H1 (cell line): Measurements from ENCODE around the gene NFIX. TPM values are rescaled to one million over a fixed set of nuclear protein-coding genes. Genes with fewer than 3 reads are reported as not detected.

ENCODE experiments used
- ASH2L ChIP-seq: fragments of 200-600, 300-600 bp; sonication (generic); IDR thresholded peaks from one replicate; pipeline ENCODE4 v1.7.1; 2017; ENCODE audit warnings: low read length
- CHD2 ChIP-seq: IDR thresholded peaks from 2 replicates; pipeline ENCODE4 v1.6.1; 2012; ENCODE audit warnings: low read length, improper control_type of control experiment
- EGR1 ChIP-seq: IDR thresholded peaks from 2 replicates; pipeline ENCODE4 v1.6.1; 2011; ENCODE audit warnings: low read depth, low read length, borderline replicate concordance
- HDAC2 ChIP-seq, 2 experiments: fragments of 300-600 bp in 1 of 2; sonication (generic) in 1 of 2; IDR thresholded peaks; 2 replicates each; pipeline ENCODE4 v1.6.1; 2011 to 2012; ENCODE audit warnings: low read depth in 2 of 2, low read length in 2 of 2, mild to moderate bottlenecking in 2 of 2, moderate library complexity in 2 of 2, borderline replicate concordance in 1 of 2, inconsistent platforms in 1 of 2
- KDM1A ChIP-seq: fragments of 200-600, 300-600 bp; sonication (generic); IDR thresholded peaks from 2 replicates; pipeline ENCODE4 v1.7.1; 2016; ENCODE audit warnings: mild to moderate bottlenecking, low read length, borderline replicate concordance
- NANOG ChIP-seq: IDR thresholded peaks from 2 replicates; pipeline ENCODE4 v1.6.1; 2011; ENCODE audit warnings: low read length, low read depth, mild to moderate bottlenecking, inconsistent platforms; ENCODE audit not compliant: insufficient read depth, poor library complexity, severe bottlenecking
- PHF8 ChIP-seq: fragments of 200-600 bp; sonication (generic); conservative IDR thresholded peaks from 2 replicates; pipeline ENCODE4 v1.7.1; 2012; ENCODE audit warnings: low read depth, mild to moderate bottlenecking, inconsistent platforms, low read length, moderate library complexity
- POLR2A ChIP-seq, 2 experiments: IDR thresholded peaks; 1 replicate in 1 of 2; 2 replicates in 1 of 2; pipeline ENCODE4 v1.6.1; 2011; ENCODE audit warnings: low read depth in 2 of 2, low read length in 2 of 2, mild to moderate bottlenecking in 2 of 2; ENCODE audit errors: control extremely low read depth in 1 of 2
- RAD21 ChIP-seq, 2 experiments: IDR thresholded peaks in 1 of 2; conservative IDR thresholded peaks in 1 of 2; 2 replicates each; pipeline ENCODE4 v1.6.1; 2011; ENCODE audit warnings: low read depth in 2 of 2, low read length in 2 of 2, improper control_type of control experiment in 1 of 2, inconsistent platforms in 1 of 2, mild to moderate bottlenecking in 1 of 2, moderate library complexity in 1 of 2
- RBBP5 ChIP-seq: IDR thresholded peaks from 2 replicates; pipeline ENCODE4 v1.7.1; 2012; ENCODE audit warnings: low read depth, mild to moderate bottlenecking, inconsistent platforms, low read length, moderate library complexity, borderline replicate concordance
- RNF2 ChIP-seq: fragments of 200-900, 300-1000 bp; sonication (generic); IDR thresholded peaks from 2 replicates; pipeline ENCODE4 v1.7.1; 2016; ENCODE audit warnings: borderline replicate concordance, low read depth, mild to moderate bottlenecking, antibody characterized with exemption, low read length; ENCODE audit not compliant: poor library complexity, severe bottlenecking; ENCODE audit errors: missing control alignments
- SIN3A ChIP-seq, 2 experiments: IDR thresholded peaks in 1 of 2; conservative IDR thresholded peaks in 1 of 2; 2 replicates each; pipeline ENCODE4 v1.6.1; 2011 to 2012; ENCODE audit warnings: low read length in 2 of 2, improper control_type of control experiment in 1 of 2, low read depth in 1 of 2, mild to moderate bottlenecking in 1 of 2
- SIRT6 ChIP-seq: IDR thresholded peaks from one replicate; pipeline ENCODE4 v1.7.1; 2012; ENCODE audit warnings: low read length, inconsistent platforms
- SP2 ChIP-seq: IDR thresholded peaks from 2 replicates; pipeline ENCODE4 v1.6.1; 2012; ENCODE audit warnings: mild to moderate bottlenecking, low read length, inconsistent platforms
- SP4 ChIP-seq: IDR thresholded peaks from 2 replicates; pipeline ENCODE4 v1.6.1; 2012; ENCODE audit warnings: low read length, inconsistent platforms
- TAF1 ChIP-seq: IDR thresholded peaks from 2 replicates; pipeline ENCODE4 v1.6.1; 2011; ENCODE audit warnings: mild to moderate bottlenecking, low read depth, low read length
- TAF7 ChIP-seq: optimal IDR thresholded peaks from 2 replicates; pipeline ENCODE3; 2011; ENCODE audit warnings: low read depth, mild to moderate bottlenecking, inconsistent platforms, low read length, moderate library complexity, borderline replicate concordance
- TEAD4 ChIP-seq: IDR thresholded peaks from 2 replicates; pipeline ENCODE4 v1.6.1; 2012; ENCODE audit warnings: low read depth, low read length, inconsistent platforms, mixed read lengths
- polyA plus RNA-seq, 7 experiments: library from polyadenylated mRNA; depleted of rRNA in 3 of 7; stranded (reverse) in 5 of 7; unstranded in 2 of 7; fragments of >200 nt in 5 of 7; fragments of 200-250 nt in 2 of 7; gene quantifications; 1 replicate in 5 of 7; 2 replicates in 1 of 7; 4 replicates in 1 of 7; pipeline versions ENCODE4 v1.2.1 to v1.2.3, GENCODE V29; 2011 to 2013; ENCODE audit warnings: missing spikeins in 2 of 7, mixed read lengths in 2 of 7
- total RNA-seq: library from RNA; stranded (reverse); fragmentation: NEBNext Ultra II Directional; extraction: Animal tissue kit (Norgen Biotek cat#: 25700); gene quantifications from 2 replicates; pipeline ENCODE4 v1.2.1, GENCODE V29; 2021
- TF ChIP-seq, protein P1 (sequence below): IDR thresholded peaks from 2 replicates; pipeline ENCODE4 v1.6.1; 2011; ENCODE audit warnings: low read length, improper control_type of control experiment

Gene NFIX
- total and polyA plus RNA-seq, 2 of the 8 experiments (the other 6 are each of a cell fraction or from before 2014, with no cell fraction given): 0.03 to 0.20 TPM

DNA sequence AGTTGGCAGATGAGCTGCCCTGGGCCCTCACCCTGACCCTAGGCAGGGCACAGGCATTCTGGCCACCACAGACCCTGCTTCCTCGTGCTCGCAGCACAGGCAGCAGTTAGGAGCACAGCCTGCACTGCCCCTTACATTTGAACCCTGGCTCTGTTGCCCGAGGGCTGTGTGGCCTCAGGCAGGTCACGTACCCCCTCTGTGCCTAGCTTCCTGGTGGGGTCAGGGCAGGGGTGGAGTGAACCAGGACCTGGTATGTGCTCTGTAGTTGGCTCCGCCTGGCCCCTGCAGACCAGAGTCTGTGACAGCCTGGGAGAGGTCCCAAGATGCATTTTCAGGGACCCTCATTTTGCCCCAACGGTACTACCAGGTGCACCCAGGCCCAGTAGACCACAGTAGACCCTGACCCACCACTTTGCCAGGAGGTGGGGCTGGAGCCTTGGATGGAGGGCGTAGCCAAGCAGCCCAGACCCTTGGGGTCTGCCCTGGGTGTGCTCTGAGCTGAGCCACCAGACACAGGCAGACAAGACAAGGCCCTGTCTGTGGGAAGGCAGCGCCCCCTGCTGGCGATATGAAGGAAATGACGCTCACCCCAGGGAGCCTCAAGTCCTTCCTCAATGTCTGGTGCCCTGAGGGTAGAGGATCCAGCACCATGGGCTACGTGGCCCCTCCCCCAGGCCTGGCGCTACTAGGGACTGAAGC is 98.3 kb downstream of the NFIX start (continued):
- TF ChIP-seq SIN3A (conservative IDR thresholded peaks at IDR 0.05 in 1 of 2, IDR thresholded peaks at IDR 0.05 in 1 of 2; ENCODE audit: low read depth in 1 of 2, low read length in 2 of 2) (0 out of 4 replicates have a peak, but pooled peaks of 1 of the 2 experiments have one; percentile 54), EGR1 (no peak), SP4 (no peak), RAD21 (IDR thresholded peaks at IDR 0.05 in 1 of 2, conservative IDR thresholded peaks at IDR 0.05 in 1 of 2; ENCODE audit: low read depth in 2 of 2, low read length in 2 of 2) (peak; percentile 99), KDM1A (no peak), TAF7 (peak; percentile 68), RNF2 (no peak), TAF1 (no peak), POLR2A (IDR thresholded peaks at IDR 0.05; ENCODE audit: control extremely low read depth in 1 of 2, low read depth in 2 of 2, low read length in 2 of 2) (no peak), RBBP5 (no peak), SIRT6 (no peak), HDAC2 (IDR thresholded peaks at IDR 0.05; ENCODE audit: borderline replicate concordance in 1 of 2, low read depth in 2 of 2, low read length in 2 of 2) (no peak), SP2 (no peak), PHF8 (no peak), TEAD4 (no peak), ASH2L (no peak), CHD2 (no peak), NANOG (peak; percentile 23)
- TF ChIP-seq, protein P1, sequence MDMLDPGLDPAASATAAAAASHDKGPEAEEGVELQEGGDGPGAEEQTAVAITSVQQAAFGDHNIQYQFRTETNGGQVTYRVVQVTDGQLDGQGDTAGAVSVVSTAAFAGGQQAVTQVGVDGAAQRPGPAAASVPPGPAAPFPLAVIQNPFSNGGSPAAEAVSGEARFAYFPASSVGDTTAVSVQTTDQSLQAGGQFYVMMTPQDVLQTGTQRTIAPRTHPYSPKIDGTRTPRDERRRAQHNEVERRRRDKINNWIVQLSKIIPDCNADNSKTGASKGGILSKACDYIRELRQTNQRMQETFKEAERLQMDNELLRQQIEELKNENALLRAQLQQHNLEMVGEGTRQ: no peak
